H1 (cell line): ENCODE data around the gene F8. TPM values are rescaled to one million over a fixed set of nuclear protein-coding genes. Genes with fewer than 3 reads are reported as not detected.

ENCODE experiments used
- CTCF ChIA-PET: fragments of 300-600 bp; sonication (Branson Sonifier 250); formaldehyde crosslinking; loops from one replicate; lab custom pipeline; 2021; ENCODE audit not compliant: partially characterized antibody; lab: Charles Lee
- POLR2A ChIA-PET: fragments of 300-600 bp; sonication (Branson Sonifier 250); formaldehyde crosslinking; loops from one replicate; lab custom pipeline; 2021; ENCODE audit warnings: inconsistent platforms; ENCODE audit not compliant: partially characterized antibody; lab: Charles Lee
- DNase-seq, 2 experiments: peaks; one replicate each; pipeline versions ENCODE4 v3.0.0 to v3.0.0-alpha.2; 2010 to 2022; ENCODE audit warnings: low spot score in 2 of 2, low read depth in 1 of 2, mixed read lengths in 1 of 2
- FAIRE-seq: peaks from 2 replicates; lab custom pipeline; 2011; peaks lifted over from hg19 to GRCh38; lab: Jason Lieb, UNC
- H2AFZ ChIP-seq: 2 replicates; pipeline ENCODE4 v1.8.1; 2012; ENCODE audit warnings: low read length, inconsistent platforms
- H2AK5ac ChIP-seq: 2 replicates; pipeline ENCODE4 v1.6.1; 2013; ENCODE audit warnings: low read depth, low read length
- H2BK120ac ChIP-seq: replicated peaks from 2 replicates; pipeline ENCODE3; 2013; ENCODE audit warnings: low read depth, low read length, inconsistent platforms
- H2BK12ac ChIP-seq: 2 replicates; pipeline ENCODE4 v1.6.1; 2013; ENCODE audit warnings: low read depth, low read length
- H2BK15ac ChIP-seq: 2 replicates; pipeline ENCODE4 v1.6.1; 2013; ENCODE audit warnings: low read length
- H2BK20ac ChIP-seq: 2 replicates; pipeline ENCODE4 v1.6.1; 2013; ENCODE audit warnings: low read length
- H2BK5ac ChIP-seq: 2 replicates; pipeline ENCODE4 v1.6.1; 2013; ENCODE audit warnings: low read depth, low read length
- H3K14ac ChIP-seq: 2 replicates; pipeline ENCODE4 v1.6.1; 2013; ENCODE audit warnings: inconsistent platforms; ENCODE audit not compliant: insufficient read length
- H3K18ac ChIP-seq: 2 replicates; pipeline ENCODE4 v1.6.1; 2013; ENCODE audit warnings: low read length; ENCODE audit errors: extremely low read depth
- H3K23ac ChIP-seq: 2 replicates; pipeline ENCODE4 v1.6.1; 2013; ENCODE audit warnings: inconsistent platforms; ENCODE audit not compliant: insufficient read length
- H3K23me2 ChIP-seq: 2 replicates; pipeline ENCODE4 v1.6.1; 2013; ENCODE audit warnings: low read depth, low read length
- H3K27ac ChIP-seq: 2 replicates; pipeline ENCODE4 v1.6.1; 2011; ENCODE audit warnings: low read depth, low read length, inconsistent platforms
- H3K27me3 ChIP-seq, 4 experiments: replicated peaks in 1 of 4; 1 replicate in 1 of 4; 2 replicates in 3 of 4; pipeline versions ENCODE4 v1.6.1 to v1.8.1; 2011 to 2013; ENCODE audit warnings: low read length in 3 of 4, mild to moderate bottlenecking in 3 of 4, inconsistent platforms in 2 of 4, mixed read lengths in 2 of 4, moderate library complexity in 1 of 4; ENCODE audit not compliant: control insufficient read depth in 3 of 4, insufficient read depth in 3 of 4; ENCODE audit errors: extremely low read depth in 1 of 4
- H3K36me3 ChIP-seq, 4 experiments: 2 replicates each; pipeline versions ENCODE4 v1.6.1 to v1.8.1; 2011 to 2013; ENCODE audit warnings: mild to moderate bottlenecking in 4 of 4, low read length in 3 of 4, moderate library complexity in 2 of 4, control low read depth in 1 of 4, inconsistent platforms in 1 of 4; ENCODE audit not compliant: insufficient read depth in 4 of 4, control insufficient read depth in 2 of 4
- H3K4ac ChIP-seq: replicated peaks from 2 replicates; pipeline ENCODE3; 2013; ENCODE audit warnings: low read length, low read depth, mixed read lengths, inconsistent platforms; ENCODE audit not compliant: insufficient read length
- H3K4me1 ChIP-seq, 4 experiments: replicated peaks in 1 of 4; 1 replicate in 1 of 4; 2 replicates in 3 of 4; pipeline versions ENCODE4 v1.6.1 to v1.8.1; 2011 to 2013; ENCODE audit warnings: low read length in 3 of 4, inconsistent platforms in 2 of 4, mixed read lengths in 1 of 4; ENCODE audit not compliant: insufficient read depth in 4 of 4, control insufficient read depth in 3 of 4
- H3K4me2 ChIP-seq, 2 experiments: 2 replicates each; pipeline versions ENCODE4 v1.6.1 to v1.8.1; 2011 to 2013; ENCODE audit warnings: low read depth in 2 of 2, low read length in 2 of 2, control low read depth in 1 of 2, inconsistent platforms in 1 of 2, mild to moderate bottlenecking in 1 of 2; ENCODE audit not compliant: insufficient read depth in 1 of 2
- H3K4me3 ChIP-seq, 4 experiments: fragments of 200-600, 300-600 bp in 1 of 4; sonication (generic), shearing (Covaris generic), sonication (Bioruptor Twin) in 1 of 4; 2 replicates each; pipeline versions ENCODE4 v1.5.1 to v1.8.1; 2011 to 2016; ENCODE audit warnings: low read length in 4 of 4, low read depth in 3 of 4, control low read depth in 2 of 4, inconsistent platforms in 2 of 4, mild to moderate bottlenecking in 2 of 4, mixed read lengths in 1 of 4, moderate library complexity in 1 of 4; ENCODE audit not compliant: insufficient read depth in 2 of 4; ENCODE audit errors: extremely low read depth in 1 of 4
- H3K56ac ChIP-seq: replicated peaks from 2 replicates; pipeline ENCODE3; 2013; ENCODE audit warnings: low read depth, mild to moderate bottlenecking, mixed read lengths, low read length, inconsistent platforms; ENCODE audit not compliant: insufficient read length
- H3K79me1 ChIP-seq: 2 replicates; pipeline ENCODE4 v1.6.1; 2013; ENCODE audit warnings: low read depth, low read length, control low read depth
- H3K79me2 ChIP-seq, 2 experiments: 2 replicates each; pipeline versions ENCODE4 v1.6.1 to v1.8.1; 2012 to 2013; ENCODE audit warnings: low read length in 2 of 2, mild to moderate bottlenecking in 2 of 2, inconsistent platforms in 1 of 2; ENCODE audit not compliant: insufficient read depth in 2 of 2, control insufficient read depth in 1 of 2
- H3K9ac ChIP-seq, 4 experiments: replicated peaks in 1 of 4; 1 replicate in 1 of 4; 2 replicates in 3 of 4; pipeline versions ENCODE4 v1.6.1 to v1.8.1; 2011 to 2013; ENCODE audit warnings: low read depth in 3 of 4, low read length in 3 of 4, control low read depth in 2 of 4, mild to moderate bottlenecking in 2 of 4, moderate library complexity in 2 of 4, inconsistent platforms in 1 of 4; ENCODE audit errors: extremely low read depth in 1 of 4
- H3K9me3 ChIP-seq, 2 experiments: 2 replicates each; pipeline versions ENCODE4 v1.6.1 to v1.8.1; 2012 to 2013; ENCODE audit warnings: mild to moderate bottlenecking in 2 of 2, moderate library complexity in 2 of 2, control low read depth in 1 of 2, inconsistent platforms in 1 of 2, low read depth in 1 of 2, low read length in 1 of 2, mixed read lengths in 1 of 2; ENCODE audit not compliant: insufficient read depth in 2 of 2
- H4K20me1 ChIP-seq, 2 experiments: replicated peaks in 1 of 2; 2 replicates each; pipeline versions ENCODE3 to v1.8.1; 2011 to 2013; ENCODE audit warnings: inconsistent platforms in 2 of 2, low read length in 2 of 2, mild to moderate bottlenecking in 1 of 2; ENCODE audit not compliant: insufficient read depth in 2 of 2, control insufficient read depth in 1 of 2
- H4K5ac ChIP-seq: 2 replicates; pipeline ENCODE4 v1.6.1; 2013; ENCODE audit warnings: low read length, low read depth, mixed read lengths, inconsistent platforms; ENCODE audit not compliant: insufficient read length
- H4K8ac ChIP-seq: 2 replicates; pipeline ENCODE4 v1.8.0; 2013; ENCODE audit warnings: mild to moderate bottlenecking, moderate library complexity, low read length, inconsistent platforms; ENCODE audit not compliant: insufficient read depth; ENCODE audit errors: extremely low read depth
- H4K91ac ChIP-seq: replicated peaks from 2 replicates; pipeline ENCODE3; 2013; ENCODE audit warnings: low read length, mixed read lengths, inconsistent platforms; ENCODE audit not compliant: insufficient read length
- EZH2 ChIP-seq: fragments of 200-600 bp; sonication (generic); IDR thresholded peaks from 2 replicates; pipeline ENCODE4 v1.7.1; 2012; ENCODE audit warnings: low read depth, mild to moderate bottlenecking, moderate library complexity, low read length, inconsistent platforms; ENCODE audit not compliant: severe bottlenecking
- WGBS, 2 experiments: shearing (Covaris generic) in 1 of 2; methylation state at CpG; one replicate each; pipeline versions ENCODE4 v1.1.6 to v1.1.7; 2013 to 2015; ENCODE audit warnings: low lambda C conversion rate in 2 of 2, mixed read lengths in 2 of 2, inconsistent platforms in 1 of 2, low coverage in 1 of 2, missing lambda C conversion rate in 1 of 2; ENCODE audit not compliant: insufficient replicate concordance in 2 of 2, insufficient coverage in 1 of 2, insufficient read length in 1 of 2; ENCODE audit errors: extremely low coverage in 1 of 2, missing lambda C conversion rate in 1 of 2; 5-methylcytosine and 5-hydroxymethylcytosine counted together
- polyA plus RNA-seq, 7 experiments: library from polyadenylated mRNA; depleted of rRNA in 3 of 7; stranded (reverse) in 5 of 7; unstranded in 2 of 7; fragments of >200 nt in 5 of 7; fragments of 200-250 nt in 2 of 7; gene quantifications; 1 replicate in 5 of 7; 2 replicates in 1 of 7; 4 replicates in 1 of 7; pipeline versions ENCODE4 v1.2.1 to v1.2.3, GENCODE V29; 2011 to 2013; ENCODE audit warnings: missing spikeins in 2 of 7, mixed read lengths in 2 of 7
- total RNA-seq: library from RNA; stranded (reverse); fragmentation: NEBNext Ultra II Directional; extraction: Animal tissue kit (Norgen Biotek cat#: 25700); gene quantifications from 2 replicates; pipeline ENCODE4 v1.2.1, GENCODE V29; 2021

F8 gene
- total and polyA plus RNA-seq, 2 of the 8 experiments (the other 6 are each of a cell fraction or from before 2014, with no cell fraction given): 1.1 to 2.6 TPM

- Histone ChIP-seq H3K79me2 (no peaks in the 10 kb centered on the region), H3K27ac (no peak overlapping the region), H2BK120ac (no peak overlapping the region), H4K5ac (no peak overlapping the region), H4K20me1 (no peaks in the 10 kb centered on the region), H3K23ac (no peak overlapping the region), H3K56ac (no peak overlapping the region), H2BK5ac (no peak overlapping the region), H2AK5ac (no peak overlapping the region), H3K9me3 (no peaks in the 10 kb centered on the region), H3K9ac (no peak overlapping the region), H4K91ac (no peak overlapping the region), H3K4me2 (no peak overlapping the region), H3K4me1 (no peaks in the 10 kb centered on the region; a peak in 1 of 7 replicates), H3K18ac (no peak overlapping the region), H3K14ac (no peak overlapping the region), H3K23me2 (no peaks in the 10 kb centered on the region), H3K4ac (no peak overlapping the region), H3K27me3 (no peaks in the 10 kb centered on the region), H2BK12ac (no peak overlapping the region), H2BK15ac (no peak overlapping the region), H3K36me3 (no peaks in the 10 kb centered on the region), H2AFZ (no peak overlapping the region), H3K79me1 (no peaks in the 10 kb centered on the region), H3K4me3 (no peak overlapping the region), H2BK20ac (no peak overlapping the region), H4K8ac (no peak overlapping the region)
- 92% methylated on average over 4 of the region's 4 CpGs; no CpG with 5 or more reads in 1 of the 2 experiments for WGBS, 2 experiments
- no peak for TF ChIP-seq EZH2
- FAIRE-seq: no peak
- ChIA-PET CTCF (no interaction called here), POLR2A (no interaction called here)
- no peak for DNase-seq
These were observed 20.6 kb downstream of the F8 start for GRCh38 chrX:155001873-155002272.
